ENCODE measurements around the gene MMP25. TPM values are rescaled to one million over a fixed set of nuclear protein-coding genes. Genes with fewer than 3 reads are reported as not detected.

MMP25 gene
- total RNA-seq, 1 experiment from 2014 or later = 0.26 TPM

- no peaks in the 10 kb centered on the region for H3K9me3 Mint-ChIP-seq (ENCODE audit: unreplicated experiment)
- no peaks in the 10 kb centered on the region for H3K36me3 Mint-ChIP-seq (ENCODE audit: insufficient read depth, unreplicated experiment)
- H3K27me3 Mint-ChIP-seq (ENCODE audit: insufficient read depth, unreplicated experiment) = no peaks in the 10 kb centered on the region
- no peak overlapping the region for H3K4me3 Mint-ChIP-seq (ENCODE audit: unreplicated experiment)
- ChIA-PET CTCF (interaction anchor here (0.6 to 1.7 kb wide), 4 partner anchors 11 to 245 kb away, joined by 3 to 10 read pairs (median 4); partner anchors contain the start of gene TNFRSF12A), POLR2A (no interaction called here)
- DNase-seq (ENCODE audit: unreplicated experiment) = no peak
- no peaks in the 10 kb centered on the region for H3K4me1 Mint-ChIP-seq (ENCODE audit: insufficient read depth, unreplicated experiment)
- BruUV-seq (replicated peaks) = no TSS peak
- TF ChIP-seq, protein P1, sequence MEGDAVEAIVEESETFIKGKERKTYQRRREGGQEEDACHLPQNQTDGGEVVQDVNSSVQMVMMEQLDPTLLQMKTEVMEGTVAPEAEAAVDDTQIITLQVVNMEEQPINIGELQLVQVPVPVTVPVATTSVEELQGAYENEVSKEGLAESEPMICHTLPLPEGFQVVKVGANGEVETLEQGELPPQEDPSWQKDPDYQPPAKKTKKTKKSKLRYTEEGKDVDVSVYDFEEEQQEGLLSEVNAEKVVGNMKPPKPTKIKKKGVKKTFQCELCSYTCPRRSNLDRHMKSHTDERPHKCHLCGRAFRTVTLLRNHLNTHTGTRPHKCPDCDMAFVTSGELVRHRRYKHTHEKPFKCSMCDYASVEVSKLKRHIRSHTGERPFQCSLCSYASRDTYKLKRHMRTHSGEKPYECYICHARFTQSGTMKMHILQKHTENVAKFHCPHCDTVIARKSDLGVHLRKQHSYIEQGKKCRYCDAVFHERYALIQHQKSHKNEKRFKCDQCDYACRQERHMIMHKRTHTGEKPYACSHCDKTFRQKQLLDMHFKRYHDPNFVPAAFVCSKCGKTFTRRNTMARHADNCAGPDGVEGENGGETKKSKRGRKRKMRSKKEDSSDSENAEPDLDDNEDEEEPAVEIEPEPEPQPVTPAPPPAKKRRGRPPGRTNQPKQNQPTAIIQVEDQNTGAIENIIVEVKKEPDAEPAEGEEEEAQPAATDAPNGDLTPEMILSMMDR (IDR thresholded peaks at IDR 0.05; ENCODE audit: unreplicated experiment) = no peak
- H3K27ac Mint-ChIP-seq (ENCODE audit: low read depth, unreplicated experiment) = no peak overlapping the region
- intact Hi-C loops (cut with micrococcal nuclease) = no loop called here
These were observed 36.6 kb upstream of the MMP25 start for GRCh38 chr16:3009568-3010390.

DNA sequence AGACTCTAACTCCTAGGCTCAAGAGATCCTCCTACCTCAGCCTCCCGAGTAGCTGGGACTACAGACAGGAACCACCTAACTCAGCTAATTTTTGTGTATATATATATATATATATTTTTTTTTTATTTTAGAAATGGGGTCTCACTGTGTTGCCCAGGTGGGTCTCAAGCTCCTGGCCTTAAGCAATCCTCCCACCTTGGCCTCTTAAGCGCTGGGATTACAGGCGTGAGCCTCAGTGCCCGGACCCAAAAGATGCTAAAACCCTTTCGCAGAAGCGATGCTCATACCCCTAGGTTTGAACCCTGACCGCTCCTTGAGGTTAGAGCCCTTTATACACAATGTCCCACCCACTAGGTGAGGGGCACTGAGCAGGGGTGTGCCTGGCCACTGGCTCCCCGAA lies 35.9 kb upstream of the MMP25 start:
- BruUV-seq (replicated peaks) = no TSS peak
- Mint-ChIP-seq H3K9me3 (ENCODE audit: unreplicated experiment) (no peaks in the 10 kb centered on the region), H3K27ac (ENCODE audit: low read depth, unreplicated experiment) (no peak overlapping the region), H3K4me1 (ENCODE audit: insufficient read depth, unreplicated experiment) (no peaks in the 10 kb centered on the region), H3K4me3 (ENCODE audit: unreplicated experiment) (no peak overlapping the region), H3K36me3 (ENCODE audit: insufficient read depth, unreplicated experiment) (no peaks in the 10 kb centered on the region), H3K27me3 (ENCODE audit: insufficient read depth, unreplicated experiment) (no peaks in the 10 kb centered on the region)
- TF ChIP-seq, protein P1 (IDR thresholded peaks at IDR 0.05; ENCODE audit: unreplicated experiment) = no peak
- POLR2A ChIA-PET = no interaction called here
- no peak for DNase-seq (ENCODE audit: unreplicated experiment)
- CTCF ChIA-PET = interaction anchor here (1.7 kb wide), 1 partner anchor 17 kb away, joined by 10 read pairs; no protein-coding TSS in a partner anchor
- intact Hi-C loops (cut with micrococcal nuclease) = no loop called here

- intact Hi-C loops (cut with micrococcal nuclease) = no loop called here
- no peaks in the 10 kb centered on the region for H3K27me3 Mint-ChIP-seq (ENCODE audit: insufficient read depth, unreplicated experiment)
- ChIA-PET CTCF (interaction anchor here (0.6 to 1.4 kb wide), 4 partner anchors 15 to 28 kb away, joined by 3 to 5 read pairs (median 4); no protein-coding TSS in a partner anchor), POLR2A (no interaction called here)
- BruUV-seq (replicated peaks) = no TSS peak
- H3K27ac Mint-ChIP-seq (ENCODE audit: low read depth, unreplicated experiment) = no peak overlapping the region
- H3K9me3 Mint-ChIP-seq (ENCODE audit: unreplicated experiment) = no peaks in the 10 kb centered on the region
- no peak for DNase-seq (ENCODE audit: unreplicated experiment)
- no peaks in the 10 kb centered on the region for H3K36me3 Mint-ChIP-seq (ENCODE audit: insufficient read depth, unreplicated experiment)
- TF ChIP-seq, protein P1 (IDR thresholded peaks at IDR 0.05; ENCODE audit: unreplicated experiment) = no peak
- H3K4me3 Mint-ChIP-seq (ENCODE audit: unreplicated experiment) = no peak overlapping the region
- H3K4me1 Mint-ChIP-seq (ENCODE audit: insufficient read depth, unreplicated experiment) = no peaks in the 10 kb centered on the region
These were observed 34.1 kb upstream of the MMP25 start for GRCh38 chr16:3012246-3012645.

- CTCF ChIA-PET = interaction anchor here (1.2 kb wide), 1 partner anchor 15 kb away, joined by 5 read pairs; no protein-coding TSS in a partner anchor
- Mint-ChIP-seq H3K4me1 (ENCODE audit: insufficient read depth, unreplicated experiment) (no peaks in the 10 kb centered on the region), H3K27ac (ENCODE audit: low read depth, unreplicated experiment) (no peak within 1 kb of the TSS), H3K27me3 (ENCODE audit: insufficient read depth, unreplicated experiment) (no peaks in the 10 kb centered on the region), H3K36me3 (ENCODE audit: insufficient read depth, unreplicated experiment) (no peaks in the 10 kb centered on the region), H3K4me3 (ENCODE audit: unreplicated experiment) (no peak within 1 kb of the TSS), H3K9me3 (ENCODE audit: unreplicated experiment) (no peaks in the 10 kb centered on the region)
- POLR2A ChIA-PET = interaction anchor here (0.6 kb wide), 1 partner anchor 255 kb away, joined by 3 read pairs; no protein-coding TSS in a partner anchor
- intact Hi-C loops (cut with micrococcal nuclease) = no loop called here
- TF ChIP-seq, protein P1 (IDR thresholded peaks at IDR 0.05; ENCODE audit: unreplicated experiment) = no peak
- no TSS peak for BruUV-seq (replicated peaks)
- DNase-seq (ENCODE audit: unreplicated experiment) = no peak
These were observed 33.4 kb upstream of the MMP25 start, which contains the start of gene CLDN9 for GRCh38 chr16:3012828-3013420. Gene CLDN9, plus strand, starts transcription at chr16:3012923. Its CDS starts 440 bp downstream, at chr16:3013363.

Data from MCF 10A (cell line).